ENCODE results near the gene RBL1. TPM values are rescaled to one million over a fixed set of nuclear protein-coding genes. Genes with fewer than 3 reads are reported as not detected.
A peak's percentile ranks its signal among the peaks of the same experiment; 100 is the strongest.

Gene RBL1
- total RNA-seq, 3 donors from 2014 or later (not counting 1 experiment from before 2014, with no cell fraction given) = 21.0 to 28.4 (median 22.2) TPM

- no peaks in the 10 kb centered on the region for H3K9me3 Mint-ChIP-seq
- peaks cover 46% of the 10 kb centered on the region for H3K4me1 ChIP-seq (ENCODE audit: control insufficient read depth, insufficient read depth, low read length)
- ATAC-seq (no peak), DNase-seq (no peak)
- H3K36me3 Mint-ChIP-seq = no peaks in the 10 kb centered on the region
- H3K9me3 ChIP-seq (ENCODE audit: control insufficient read depth, insufficient read depth, low read length) = no peaks in the 10 kb centered on the region
- H3K27ac ChIP-seq (ENCODE audit: low read length) = no peak overlapping the region
- TF ChIP-seq CTCF (IDR thresholded peaks at IDR 0.05) = no peak
- intact Hi-C loops (cut with micrococcal nuclease) = no loop called here
- H3K4me3 Mint-ChIP-seq = no peak overlapping the region
- H3K4me1 Mint-ChIP-seq = peaks cover 25 to 32% of the 10 kb centered on the region in 2 donors
- H3K27me3 ChIP-seq (ENCODE audit: control insufficient read depth, insufficient read depth, low read length) = no peaks in the 10 kb centered on the region
- no peaks in the 10 kb centered on the region for H3K27me3 Mint-ChIP-seq (ENCODE audit: low read depth in 2 of 2)
- no peaks in the 10 kb centered on the region for H3K36me3 ChIP-seq (ENCODE audit: control insufficient read depth, insufficient read depth, low read length)
- 75% methylated on average over 2 of the region's 3 CpGs for whole genome bisulfite sequencing (ENCODE audit: insufficient coverage)
- H3K27ac Mint-ChIP-seq = no peak overlapping the region
- H3K4me3 ChIP-seq (ENCODE audit: low read length) = no peak overlapping the region
These were observed 139.8 kb downstream of the RBL1 start for GRCh38 chr20:36956016-36956415.

- no peaks in the 10 kb centered on the region for H3K36me3 Mint-ChIP-seq
- H3K27me3 Mint-ChIP-seq (ENCODE audit: low read depth in 2 of 2) = no peaks in the 10 kb centered on the region
- H3K4me3 Mint-ChIP-seq = peak overlapping the region; percentile 97
- no peak for TF ChIP-seq CTCF (IDR thresholded peaks at IDR 0.05)
- H3K36me3 ChIP-seq (ENCODE audit: control insufficient read depth, insufficient read depth, low read length) = no peaks in the 10 kb centered on the region
- H3K9me3 Mint-ChIP-seq = no peaks in the 10 kb centered on the region
- ATAC-seq = no peak
- peaks cover 73% of the 10 kb centered on the region for H3K4me1 ChIP-seq (ENCODE audit: control insufficient read depth, insufficient read depth, low read length)
- DNase-seq = no peak
- no peaks in the 10 kb centered on the region for H3K9me3 ChIP-seq (ENCODE audit: control insufficient read depth, insufficient read depth, low read length)
- peak overlapping the region; percentile 100 for H3K4me3 ChIP-seq (ENCODE audit: low read length)
- H3K27ac Mint-ChIP-seq = peak overlapping the region; percentile 86 to 90
- peaks cover 39% of the 10 kb centered on the region in 2 donors for H3K4me1 Mint-ChIP-seq
- H3K27me3 ChIP-seq (ENCODE audit: control insufficient read depth, insufficient read depth, low read length) = no peaks in the 10 kb centered on the region
- H3K27ac ChIP-seq (ENCODE audit: low read length) = peak overlapping the region; percentile 91
- intact Hi-C loops (cut with micrococcal nuclease) = loop anchor here (5.0 kb wide), 1 partner anchor 90 kb away; no protein-coding TSS in a partner anchor
- WGBS (ENCODE audit: insufficient coverage) = 34% methylated on average over 10 of the region's 11 CpGs
These were observed 143.6 kb downstream of the RBL1 start for GRCh38 chr20:36951979-36952738.

- H3K36me3 ChIP-seq (ENCODE audit: control insufficient read depth, insufficient read depth, low read length) = peaks cover 2% of the 10 kb centered on the region
- DNase-seq (peak; percentile 86 to 91), ATAC-seq (peak; percentile 82 to 93 (median 91))
- H3K4me3 Mint-ChIP-seq = peak within 1 kb of the TSS; percentile 97
- WGBS (ENCODE audit: insufficient coverage) = under 1% methylated on average over 66 of the region's 66 CpGs
- H3K4me1 ChIP-seq (ENCODE audit: control insufficient read depth, insufficient read depth, low read length) = peaks cover 74% of the 10 kb centered on the region
- intact Hi-C loops (cut with micrococcal nuclease) = loop anchor here (5.0 kb wide), 1 partner anchor 91 kb away; no protein-coding TSS in a partner anchor
- peak within 1 kb of the TSS; percentile 91 for H3K27ac ChIP-seq (ENCODE audit: low read length)
- H3K27me3 ChIP-seq (ENCODE audit: control insufficient read depth, insufficient read depth, low read length) = no peaks in the 10 kb centered on the region
- peak within 1 kb of the TSS; percentile 86 to 90 for H3K27ac Mint-ChIP-seq
- peaks cover 46 to 47% of the 10 kb centered on the region in 2 donors for H3K4me1 Mint-ChIP-seq
- TF ChIP-seq CTCF (IDR thresholded peaks at IDR 0.05) = no peak
- no peaks in the 10 kb centered on the region for H3K9me3 ChIP-seq (ENCODE audit: control insufficient read depth, insufficient read depth, low read length)
- no peaks in the 10 kb centered on the region for H3K36me3 Mint-ChIP-seq
- H3K27me3 Mint-ChIP-seq (ENCODE audit: low read depth in 2 of 2) = no peaks in the 10 kb centered on the region
- no peaks in the 10 kb centered on the region for H3K9me3 Mint-ChIP-seq
- H3K4me3 ChIP-seq (ENCODE audit: low read length) = peak within 1 kb of the TSS; percentile 100
These were observed 144.4 kb downstream of the RBL1 start, which contains the start of gene SAMHD1 for GRCh38 chr20:36951198-36951978. Gene SAMHD1 (minus strand): TSS chr20:36951708. CDS start chr20:36951643, 65 bp downstream.
